CD14-positive monocyte (primary cell): ENCODE measurements around the gene RGN. TPM values are rescaled to one million over a fixed set of nuclear protein-coding genes. Genes with fewer than 3 reads are reported as not detected.
"Not testable (repeated sequence)": the region's sequence is repeated elsewhere in the genome, so short reads cannot be mapped to it uniquely, and the experiment has no call there.

Experiments used
- DNase-seq, 3 donors: peaks; one replicate each; pipeline ENCODE4 v3.0.0-alpha.2; 2011 to 2022
- H2AFZ ChIP-seq: 2 replicates; pipeline ENCODE4 v1.6.0; 2012; ENCODE audit warnings: mild to moderate bottlenecking, low read depth, low read length, inconsistent platforms; ENCODE audit not compliant: insufficient read depth, poor library complexity, severe bottlenecking
- H3K27ac ChIP-seq, 2 donors: 1 replicate in 1 of 2; 2 replicates in 1 of 2; pipeline ENCODE4 v1.5.1; 2012 to 2013; ENCODE audit warnings: low read length in 2 of 2, control low read depth in 1 of 2, inconsistent platforms in 1 of 2, low read depth in 1 of 2, mild to moderate bottlenecking in 1 of 2
- H3K27me3 ChIP-seq, 2 donors: one replicate each; pipeline versions ENCODE4 v1.6.0 to v1.6.1; 2011 to 2013; ENCODE audit warnings: low read length in 2 of 2; ENCODE audit not compliant: control insufficient read depth in 2 of 2, insufficient read depth in 2 of 2
- H3K36me3 ChIP-seq, 2 donors: replicated peaks in 1 of 2; 1 replicate in 1 of 2; 2 replicates in 1 of 2; pipeline versions ENCODE4 v1.5.1 to v1.6.1; 2012 to 2013; ENCODE audit warnings: low read length in 2 of 2, control low read depth in 1 of 2, inconsistent platforms in 1 of 2, mild to moderate bottlenecking in 1 of 2; ENCODE audit not compliant: insufficient read depth in 2 of 2, control insufficient read depth in 1 of 2
- H3K4me1 ChIP-seq, 2 donors: 1 replicate in 1 of 2; 2 replicates in 1 of 2; pipeline versions ENCODE4 v1.5.1 to v1.6.1; 2012 to 2013; ENCODE audit warnings: low read length in 2 of 2, control low read depth in 1 of 2, inconsistent platforms in 1 of 2, mild to moderate bottlenecking in 1 of 2, moderate library complexity in 1 of 2; ENCODE audit not compliant: insufficient read depth in 2 of 2, control insufficient read depth in 1 of 2
- H3K4me2 ChIP-seq: replicated peaks from 2 replicates; pipeline ENCODE3; 2012; ENCODE audit warnings: low read length, moderate library complexity, mild to moderate bottlenecking; ENCODE audit not compliant: poor library complexity, severe bottlenecking; ENCODE audit errors: extremely low read depth
- H3K4me3 ChIP-seq, 3 experiments: fragments of 200-600 bp in 1 of 3; sonication (generic) in 1 of 3; replicated peaks in 1 of 3; 1 replicate in 2 of 3; 2 replicates in 1 of 3; pipeline ENCODE4 v1.5.1; 2011 to 2013; ENCODE audit warnings: low read length in 3 of 3, mild to moderate bottlenecking in 3 of 3, control low read depth in 2 of 3, low read depth in 2 of 3, inconsistent platforms in 1 of 3, moderate library complexity in 1 of 3
- H3K79me2 ChIP-seq: 2 replicates; pipeline ENCODE4 v1.6.0; 2012; ENCODE audit warnings: mild to moderate bottlenecking, control low read depth, inconsistent platforms, low read length, moderate library complexity; ENCODE audit not compliant: insufficient read depth
- H3K9ac ChIP-seq: 2 replicates; pipeline ENCODE4 v1.6.0; 2017; ENCODE audit warnings: low read length, mild to moderate bottlenecking; ENCODE audit not compliant: insufficient read depth, poor library complexity, severe bottlenecking
- H3K9me3 ChIP-seq, 2 donors: replicated peaks in 1 of 2; 1 replicate in 1 of 2; 2 replicates in 1 of 2; pipeline versions ENCODE4 v1.5.1 to v1.6.1; 2012 to 2013; ENCODE audit warnings: low read length in 2 of 2, control low read depth in 1 of 2; ENCODE audit not compliant: control insufficient read depth in 1 of 2, insufficient read depth in 1 of 2
- H4K20me1 ChIP-seq: 2 replicates; pipeline ENCODE4 v1.6.0; 2012; ENCODE audit warnings: mild to moderate bottlenecking, low read length, control low read depth, moderate library complexity; ENCODE audit not compliant: insufficient read depth
- H3K27ac Mint-ChIP-seq, 7 donors: one replicate each; pipeline ENCODE4 v1.8.0; 2020; ENCODE audit warnings: mild to moderate bottlenecking in 7 of 7, mixed read lengths in 7 of 7, moderate library complexity in 6 of 7, inconsistent platforms in 2 of 7
- H3K27me3 Mint-ChIP-seq, 3 donors: one replicate each; pipeline ENCODE4 v1.8.0; 2021 to 2022; ENCODE audit warnings: low read depth in 3 of 3, mild to moderate bottlenecking in 3 of 3, mixed read lengths in 3 of 3, moderate library complexity in 3 of 3, inconsistent platforms in 1 of 3
- H3K36me3 Mint-ChIP-seq, 2 donors: one replicate each; pipeline ENCODE4 v1.8.0; 2020; ENCODE audit warnings: mixed read lengths in 2 of 2, inconsistent platforms in 1 of 2, mild to moderate bottlenecking in 1 of 2
- H3K4me1 Mint-ChIP-seq: one replicate; pipeline ENCODE4 v1.8.0; 2020; ENCODE audit warnings: mild to moderate bottlenecking, mixed read lengths
- H3K4me3 Mint-ChIP-seq, 2 donors: one replicate each; pipeline ENCODE4 v1.8.0; 2020; ENCODE audit warnings: mild to moderate bottlenecking in 2 of 2, mixed read lengths in 2 of 2, moderate library complexity in 1 of 2
- H3K9me3 Mint-ChIP-seq, 7 donors: one replicate each; pipeline ENCODE4 v1.8.0; 2020 to 2022; ENCODE audit warnings: mixed read lengths in 7 of 7, mild to moderate bottlenecking in 6 of 7, moderate library complexity in 6 of 7, inconsistent platforms in 2 of 7
- CTCF ChIP-seq: fragments of 200-600 bp; IDR thresholded peaks from one replicate; pipeline ENCODE4 v1.8.0; 2022; ENCODE audit warnings: antibody characterized with exemption, mild to moderate bottlenecking
- WGBS: methylation state at CpG from one replicate; pipeline ENCODE4 v1.1.5; 2013; ENCODE audit warnings: missing lambda C conversion rate; ENCODE audit not compliant: insufficient coverage; 5-methylcytosine and 5-hydroxymethylcytosine counted together
- intact Hi-C, 2 donors: fragments of 100-400 bp; cut with micrococcal nuclease; formaldehyde crosslinking; loops; one replicate each; pipeline versions ENCODE4 v1.15.0 to v1.15.1; 2023
- polyA plus RNA-seq, 3 donors: library from polyadenylated mRNA; depleted of rRNA in 1 of 3; unstranded in 2 of 3; stranded (reverse) in 1 of 3; fragments of 300-500 nt in 2 of 3; fragments of >200 nt in 1 of 3; fragmentation: Illumina TruSeq in 2 of 3; gene quantifications; 1 replicate in 2 of 3; 2 replicates in 1 of 3; pipeline ENCODE4 v1.2.3, GENCODE V29; 2012 to 2021

RGN gene
- polyA plus RNA-seq, 3 donors = not detected

- TF ChIP-seq CTCF = no peak
- peaks cover 0 to 23% (median 0%) of the 10 kb centered on the region in 3 donors for H3K27me3 Mint-ChIP-seq
- no CpG with 5 or more reads among the region's 4 CpGs for WGBS
- no peak overlapping the region for H3K27ac Mint-ChIP-seq
- no peak for DNase-seq
- no peaks in the 10 kb centered on the region for H3K36me3 Mint-ChIP-seq
- intact Hi-C loops = no loop called here
- Histone ChIP-seq H3K4me2 (no peak overlapping the region), H4K20me1 (no peaks in the 10 kb centered on the region), H3K27ac (no peak overlapping the region), H3K4me1 (no peaks in the 10 kb centered on the region), H2AFZ (no peak overlapping the region), H3K4me3 (no peak overlapping the region), H3K36me3 (no peaks in the 10 kb centered on the region), H3K9ac (no peak overlapping the region), H3K9me3 (no peaks in the 10 kb centered on the region), H3K79me2 (no peaks in the 10 kb centered on the region), H3K27me3 (no peaks in the 10 kb centered on the region)
- no peak overlapping the region for H3K4me3 Mint-ChIP-seq
- H3K9me3 Mint-ChIP-seq = peaks cover 0 to 6% (median 0%) of the 10 kb centered on the region in 7 donors
- no peaks in the 10 kb centered on the region for H3K4me1 Mint-ChIP-seq
Observed at GRCh38 chrX:47101206-47101605, 23.0 kb downstream of the RGN start.

GRCh38 chrX:47110936-47111615 lies 32.8 kb downstream of the RGN start:
- H3K27ac Mint-ChIP-seq, H3K36me3 ChIP-seq, H3K4me3 ChIP-seq, H3K4me1 ChIP-seq, DNase-seq, H3K36me3 Mint-ChIP-seq, H3K4me3 Mint-ChIP-seq, H3K9ac ChIP-seq, intact Hi-C loops, H3K4me1 Mint-ChIP-seq, H3K9me3 ChIP-seq, H3K79me2 ChIP-seq, H4K20me1 ChIP-seq, H3K27ac ChIP-seq, H2AFZ ChIP-seq, H3K4me2 ChIP-seq, H3K27me3 ChIP-seq: not testable (repeated sequence)
- peaks cover 0 to 29% (median 0%) of the 10 kb centered on the region in 3 donors for H3K27me3 Mint-ChIP-seq
- no CpG with 5 or more reads among the region's 40 CpGs for WGBS
- H3K9me3 Mint-ChIP-seq = peaks cover 0 to 19% (median 3%) of the 10 kb centered on the region in 7 donors
